GM21737 (cell line): ENCODE results near the gene RASL12.

Source experiments
- ATAC-seq: cut with Tn5 transposase; IDR thresholded peaks from one replicate; pipeline ENCODE4 v1.9.1; 2021; ENCODE audit warnings: mild to moderate bottlenecking, moderate library complexity; ENCODE audit not compliant: unreplicated experiment

Gene RASL12

GRCh38 chr15:65092911-65093792, 25.4 kb upstream of the RASL12 start:
- ATAC-seq: no peak

GRCh38 chr15:65091946-65092770, 24.4 kb upstream of the RASL12 start:
- no peak for ATAC-seq

- no peak for ATAC-seq
Measured at GRCh38 chr15:65089206-65089824, 21.5 kb upstream of the RASL12 start.

GRCh38 chr15:65088643-65089021, 20.8 kb upstream of the RASL12 start:
- ATAC-seq: no peak

- no peak for ATAC-seq
Measured at GRCh38 chr15:65087873-65088642, 20.3 kb upstream of the RASL12 start.

GRCh38 chr15:65087411-65087810, 19.6 kb upstream of the RASL12 start:
- no peak for ATAC-seq

- no peak for ATAC-seq
Measured at GRCh38 chr15:65086680-65087111, 18.9 kb upstream of the RASL12 start.

- ATAC-seq: no peak
Measured at GRCh38 chr15:65085990-65086679, 18.3 kb upstream of the RASL12 start.

- ATAC-seq: no peak
Measured at GRCh38 chr15:65085207-65085753, 17.5 kb upstream of the RASL12 start.

GRCh38 chr15:65084500-65085206, 16.9 kb upstream of the RASL12 start:
- no peak for ATAC-seq

- ATAC-seq: no peak
Measured at GRCh38 chr15:65083262-65083701, 15.5 kb upstream of the RASL12 start.

- no peak for ATAC-seq
Measured at GRCh38 chr15:65082303-65082953, 14.6 kb upstream of the RASL12 start.

GRCh38 chr15:65081758-65082157, 14.0 kb upstream of the RASL12 start:
- ATAC-seq: no peak

GRCh38 chr15:65081270-65081669, 13.5 kb upstream of the RASL12 start:
- no peak for ATAC-seq

GRCh38 chr15:65079580-65079979, 11.8 kb upstream of the RASL12 start:
- no peak for ATAC-seq

GRCh38 chr15:65077981-65078352, 10.2 kb upstream of the RASL12 start:
- no peak for ATAC-seq

- no peak for ATAC-seq
Measured at GRCh38 chr15:65077291-65077980, 9.6 kb upstream of the RASL12 start.
